ENCODE results near the gene F8.
A peak's percentile ranks its signal among the peaks of the same experiment; 100 is the strongest.

DNA sequence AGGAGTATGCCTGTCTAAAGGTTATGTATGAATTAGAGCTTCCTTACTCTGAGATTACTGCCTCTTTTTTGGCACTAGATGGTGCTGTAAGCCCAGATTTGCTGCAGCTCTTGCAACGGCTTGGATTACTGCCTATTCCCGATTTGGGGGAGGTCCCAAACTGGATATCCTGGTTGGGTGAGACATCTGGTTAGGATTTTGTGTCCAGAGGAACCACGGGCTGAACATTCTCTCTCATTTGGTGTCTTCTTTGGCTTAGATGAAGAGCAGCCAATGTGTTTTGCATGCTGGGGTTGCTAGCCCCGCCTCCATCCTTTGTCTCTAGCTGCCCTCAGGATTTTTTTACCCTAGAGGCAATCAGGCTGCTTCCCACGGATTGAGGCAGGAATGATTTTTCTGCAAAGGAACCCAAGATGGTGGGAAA lies 104.5 kb downstream of the F8 start:
- TF ChIP-seq, protein P1, sequence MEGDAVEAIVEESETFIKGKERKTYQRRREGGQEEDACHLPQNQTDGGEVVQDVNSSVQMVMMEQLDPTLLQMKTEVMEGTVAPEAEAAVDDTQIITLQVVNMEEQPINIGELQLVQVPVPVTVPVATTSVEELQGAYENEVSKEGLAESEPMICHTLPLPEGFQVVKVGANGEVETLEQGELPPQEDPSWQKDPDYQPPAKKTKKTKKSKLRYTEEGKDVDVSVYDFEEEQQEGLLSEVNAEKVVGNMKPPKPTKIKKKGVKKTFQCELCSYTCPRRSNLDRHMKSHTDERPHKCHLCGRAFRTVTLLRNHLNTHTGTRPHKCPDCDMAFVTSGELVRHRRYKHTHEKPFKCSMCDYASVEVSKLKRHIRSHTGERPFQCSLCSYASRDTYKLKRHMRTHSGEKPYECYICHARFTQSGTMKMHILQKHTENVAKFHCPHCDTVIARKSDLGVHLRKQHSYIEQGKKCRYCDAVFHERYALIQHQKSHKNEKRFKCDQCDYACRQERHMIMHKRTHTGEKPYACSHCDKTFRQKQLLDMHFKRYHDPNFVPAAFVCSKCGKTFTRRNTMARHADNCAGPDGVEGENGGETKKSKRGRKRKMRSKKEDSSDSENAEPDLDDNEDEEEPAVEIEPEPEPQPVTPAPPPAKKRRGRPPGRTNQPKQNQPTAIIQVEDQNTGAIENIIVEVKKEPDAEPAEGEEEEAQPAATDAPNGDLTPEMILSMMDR (IDR thresholded peaks at IDR 0.05 in 2 of 3, conservative IDR thresholded peaks at IDR 0.05 in 1 of 3; ENCODE audit: borderline replicate concordance in 1 of 3, insufficient read depth in 1 of 3, low read depth in 2 of 3, low read length in 2 of 3), result peak; percentile 49 to 64 (median 62); a peak in 5 of 6 replicates
- TF ChIP-seq CEBPB (IDR thresholded peaks at IDR 0.05; ENCODE audit: low read depth), result no peak
- TF ChIP-seq, protein P2, sequence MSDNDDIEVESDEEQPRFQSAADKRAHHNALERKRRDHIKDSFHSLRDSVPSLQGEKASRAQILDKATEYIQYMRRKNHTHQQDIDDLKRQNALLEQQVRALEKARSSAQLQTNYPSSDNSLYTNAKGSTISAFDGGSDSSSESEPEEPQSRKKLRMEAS (IDR thresholded peaks at IDR 0.05), result no peak
- no peak for TF ChIP-seq SP1 (IDR thresholded peaks at IDR 0.05; ENCODE audit: low read depth)
- no peak for TF ChIP-seq POLR2A (IDR thresholded peaks at IDR 0.05; ENCODE audit: borderline replicate concordance, extremely low read depth, insufficient read depth, insufficient read length)
- no peak for TF ChIP-seq EZH2 (IDR thresholded peaks at IDR 0.05)
- peak; percentile 85 for TF ChIP-seq RAD21 (IDR thresholded peaks at IDR 0.05; ENCODE audit: low read depth)
- TF ChIP-seq, protein P3, sequence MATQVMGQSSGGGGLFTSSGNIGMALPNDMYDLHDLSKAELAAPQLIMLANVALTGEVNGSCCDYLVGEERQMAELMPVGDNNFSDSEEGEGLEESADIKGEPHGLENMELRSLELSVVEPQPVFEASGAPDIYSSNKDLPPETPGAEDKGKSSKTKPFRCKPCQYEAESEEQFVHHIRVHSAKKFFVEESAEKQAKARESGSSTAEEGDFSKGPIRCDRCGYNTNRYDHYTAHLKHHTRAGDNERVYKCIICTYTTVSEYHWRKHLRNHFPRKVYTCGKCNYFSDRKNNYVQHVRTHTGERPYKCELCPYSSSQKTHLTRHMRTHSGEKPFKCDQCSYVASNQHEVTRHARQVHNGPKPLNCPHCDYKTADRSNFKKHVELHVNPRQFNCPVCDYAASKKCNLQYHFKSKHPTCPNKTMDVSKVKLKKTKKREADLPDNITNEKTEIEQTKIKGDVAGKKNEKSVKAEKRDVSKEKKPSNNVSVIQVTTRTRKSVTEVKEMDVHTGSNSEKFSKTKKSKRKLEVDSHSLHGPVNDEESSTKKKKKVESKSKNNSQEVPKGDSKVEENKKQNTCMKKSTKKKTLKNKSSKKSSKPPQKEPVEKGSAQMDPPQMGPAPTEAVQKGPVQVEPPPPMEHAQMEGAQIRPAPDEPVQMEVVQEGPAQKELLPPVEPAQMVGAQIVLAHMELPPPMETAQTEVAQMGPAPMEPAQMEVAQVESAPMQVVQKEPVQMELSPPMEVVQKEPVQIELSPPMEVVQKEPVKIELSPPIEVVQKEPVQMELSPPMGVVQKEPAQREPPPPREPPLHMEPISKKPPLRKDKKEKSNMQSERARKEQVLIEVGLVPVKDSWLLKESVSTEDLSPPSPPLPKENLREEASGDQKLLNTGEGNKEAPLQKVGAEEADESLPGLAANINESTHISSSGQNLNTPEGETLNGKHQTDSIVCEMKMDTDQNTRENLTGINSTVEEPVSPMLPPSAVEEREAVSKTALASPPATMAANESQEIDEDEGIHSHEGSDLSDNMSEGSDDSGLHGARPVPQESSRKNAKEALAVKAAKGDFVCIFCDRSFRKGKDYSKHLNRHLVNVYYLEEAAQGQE (IDR thresholded peaks at IDR 0.05; ENCODE audit: low read depth), result no peak
- no peak for TF ChIP-seq ELF1 (IDR thresholded peaks at IDR 0.05; ENCODE audit: borderline replicate concordance, low read depth)
- TF ChIP-seq, protein P4, sequence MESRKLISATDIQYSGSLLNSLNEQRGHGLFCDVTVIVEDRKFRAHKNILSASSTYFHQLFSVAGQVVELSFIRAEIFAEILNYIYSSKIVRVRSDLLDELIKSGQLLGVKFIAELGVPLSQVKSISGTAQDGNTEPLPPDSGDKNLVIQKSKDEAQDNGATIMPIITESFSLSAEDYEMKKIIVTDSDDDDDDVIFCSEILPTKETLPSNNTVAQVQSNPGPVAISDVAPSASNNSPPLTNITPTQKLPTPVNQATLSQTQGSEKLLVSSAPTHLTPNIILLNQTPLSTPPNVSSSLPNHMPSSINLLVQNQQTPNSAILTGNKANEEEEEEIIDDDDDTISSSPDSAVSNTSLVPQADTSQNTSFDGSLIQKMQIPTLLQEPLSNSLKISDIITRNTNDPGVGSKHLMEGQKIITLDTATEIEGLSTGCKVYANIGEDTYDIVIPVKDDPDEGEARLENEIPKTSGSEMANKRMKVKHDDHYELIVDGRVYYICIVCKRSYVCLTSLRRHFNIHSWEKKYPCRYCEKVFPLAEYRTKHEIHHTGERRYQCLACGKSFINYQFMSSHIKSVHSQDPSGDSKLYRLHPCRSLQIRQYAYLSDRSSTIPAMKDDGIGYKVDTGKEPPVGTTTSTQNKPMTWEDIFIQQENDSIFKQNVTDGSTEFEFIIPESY (IDR thresholded peaks at IDR 0.05; ENCODE audit: extremely low read depth, insufficient replicate concordance, low read length), result no peak
- TF ChIP-seq JUND (IDR thresholded peaks at IDR 0.05), result no peak
- TF ChIP-seq, protein P5, sequence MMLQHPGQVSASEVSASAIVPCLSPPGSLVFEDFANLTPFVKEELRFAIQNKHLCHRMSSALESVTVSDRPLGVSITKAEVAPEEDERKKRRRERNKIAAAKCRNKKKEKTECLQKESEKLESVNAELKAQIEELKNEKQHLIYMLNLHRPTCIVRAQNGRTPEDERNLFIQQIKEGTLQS (IDR thresholded peaks at IDR 0.05), result no peak
- no peak for TF ChIP-seq FOSL1 (IDR thresholded peaks at IDR 0.05; ENCODE audit: low read depth)
- TF ChIP-seq POLR2AphosphoS5 (IDR thresholded peaks at IDR 0.05; ENCODE audit: low read depth, low read length), result no peak
